Fibroblast of villous mesenchyme (primary cell): ENCODE results near the gene PPP6R3. TPM values are rescaled to one million over a fixed set of nuclear protein-coding genes. Genes with fewer than 3 reads are reported as not detected.

Experiments used
- DNase-seq: peaks from one replicate; pipeline ENCODE4 v3.0.0-alpha.2; 2010; ENCODE audit warnings: low read depth
- H3K4me3 ChIP-seq: 2 replicates; pipeline ENCODE4 v1.5.1; 2011; ENCODE audit warnings: low read depth, mild to moderate bottlenecking, low read length
- total RNA-seq: library from RNA; depleted of rRNA; stranded (reverse); fragments of >200 nt; gene quantifications from 2 replicates; pipeline ENCODE4 v1.2.3, GENCODE V29; 2012
- TF ChIP-seq, protein P1 (sequence below): IDR thresholded peaks from 2 replicates; pipeline ENCODE4 v1.5.1; 2012; ENCODE audit warnings: low read depth, mild to moderate bottlenecking, low read length; ENCODE audit not compliant: insufficient read depth

PPP6R3 gene
- total RNA-seq, 1 donor, result 218 TPM

GRCh38 chr11:68550485-68550817, 89.9 kb downstream of the PPP6R3 start:
- H3K4me3 ChIP-seq, result no peak overlapping the region
- TF ChIP-seq, protein P1, sequence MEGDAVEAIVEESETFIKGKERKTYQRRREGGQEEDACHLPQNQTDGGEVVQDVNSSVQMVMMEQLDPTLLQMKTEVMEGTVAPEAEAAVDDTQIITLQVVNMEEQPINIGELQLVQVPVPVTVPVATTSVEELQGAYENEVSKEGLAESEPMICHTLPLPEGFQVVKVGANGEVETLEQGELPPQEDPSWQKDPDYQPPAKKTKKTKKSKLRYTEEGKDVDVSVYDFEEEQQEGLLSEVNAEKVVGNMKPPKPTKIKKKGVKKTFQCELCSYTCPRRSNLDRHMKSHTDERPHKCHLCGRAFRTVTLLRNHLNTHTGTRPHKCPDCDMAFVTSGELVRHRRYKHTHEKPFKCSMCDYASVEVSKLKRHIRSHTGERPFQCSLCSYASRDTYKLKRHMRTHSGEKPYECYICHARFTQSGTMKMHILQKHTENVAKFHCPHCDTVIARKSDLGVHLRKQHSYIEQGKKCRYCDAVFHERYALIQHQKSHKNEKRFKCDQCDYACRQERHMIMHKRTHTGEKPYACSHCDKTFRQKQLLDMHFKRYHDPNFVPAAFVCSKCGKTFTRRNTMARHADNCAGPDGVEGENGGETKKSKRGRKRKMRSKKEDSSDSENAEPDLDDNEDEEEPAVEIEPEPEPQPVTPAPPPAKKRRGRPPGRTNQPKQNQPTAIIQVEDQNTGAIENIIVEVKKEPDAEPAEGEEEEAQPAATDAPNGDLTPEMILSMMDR, result no peak
- no peak for DNase-seq

- DNase-seq, result no peak
- TF ChIP-seq, protein P1, result no peak
- H3K4me3 ChIP-seq, result no peak overlapping the region
Measured at GRCh38 chr11:68551223-68551622, 90.7 kb downstream of the PPP6R3 start.

GRCh38 chr11:68551777-68552176, 91.2 kb downstream of the PPP6R3 start:
- no peak for DNase-seq
- TF ChIP-seq, protein P1, result no peak
- H3K4me3 ChIP-seq, result no peak overlapping the region

DNA sequence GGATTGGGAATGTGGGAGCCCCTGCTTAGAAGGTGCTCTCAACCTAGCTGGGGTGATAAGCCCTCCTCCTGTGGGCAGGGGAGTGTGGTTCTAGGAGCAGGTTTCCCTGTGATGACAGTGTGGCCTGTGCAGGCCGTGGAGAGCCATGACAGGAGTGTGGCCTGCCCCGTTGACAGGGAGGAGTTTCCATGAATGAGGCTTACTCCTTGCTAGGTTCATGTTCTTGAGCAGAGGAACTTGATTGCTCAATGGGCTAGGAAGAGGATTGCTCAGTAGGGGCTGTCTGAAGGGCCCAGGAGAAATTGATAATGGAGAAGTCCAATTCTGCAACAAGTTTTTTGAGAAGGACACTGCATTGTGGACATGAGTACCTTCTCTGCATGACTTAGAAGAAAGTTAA, 92.0 kb downstream of the PPP6R3 start:
- no peak overlapping the region for H3K4me3 ChIP-seq
- TF ChIP-seq, protein P1, result no peak
- no peak for DNase-seq

DNA sequence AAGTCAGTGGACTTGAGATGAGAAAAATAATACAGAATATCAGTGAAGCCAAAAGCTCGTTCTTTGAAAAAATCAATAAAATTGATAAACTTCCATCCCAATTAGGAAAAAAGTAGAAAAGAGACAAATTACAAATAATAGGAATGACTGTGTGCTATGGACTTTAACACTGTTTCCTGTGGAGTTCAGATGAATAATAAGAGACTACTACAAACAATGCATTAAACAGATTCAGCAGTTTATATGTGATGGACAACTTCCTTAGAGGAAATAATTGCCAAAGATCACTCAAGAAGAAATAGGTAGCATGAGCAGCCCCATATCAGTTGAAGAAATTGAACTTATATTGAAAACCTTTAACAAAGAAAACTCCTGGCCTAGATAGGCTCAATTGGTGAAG, 99.7 kb downstream of the PPP6R3 start:
- no peak overlapping the region for H3K4me3 ChIP-seq
- TF ChIP-seq, protein P1, result no peak
- no peak for DNase-seq

DNA sequence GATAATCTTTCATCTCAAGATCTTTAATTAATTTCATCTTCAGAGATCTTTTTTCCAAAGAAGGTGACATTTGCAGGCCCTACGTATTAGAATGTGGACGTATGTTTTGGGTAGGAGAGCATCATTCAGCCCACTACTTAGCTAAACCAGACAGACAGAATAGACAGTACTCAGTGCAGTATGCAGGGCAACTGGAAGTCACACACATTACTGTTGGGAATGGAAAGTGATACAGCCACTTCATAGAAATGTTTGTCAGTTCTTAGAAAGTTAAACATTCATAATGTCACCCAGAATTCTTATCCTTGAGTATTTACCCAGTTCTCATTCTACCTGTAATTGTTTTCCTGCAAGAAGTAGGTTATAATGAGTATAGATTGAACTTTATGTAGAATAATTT, 102.9 kb downstream of the PPP6R3 start:
- no peak overlapping the region for H3K4me3 ChIP-seq
- TF ChIP-seq, protein P1, result no peak
- DNase-seq, result no peak

GRCh38 chr11:68564261-68564660, 103.7 kb downstream of the PPP6R3 start:
- TF ChIP-seq, protein P1, result no peak
- no peak overlapping the region for H3K4me3 ChIP-seq
- DNase-seq, result no peak
